ENCODE data around the gene IDNK. TPM values are rescaled to one million over a fixed set of nuclear protein-coding genes. Genes with fewer than 3 reads are reported as not detected.

The IDNK gene
- total RNA-seq, 1 donor from 2014 or later, result 2.8 TPM

DNA sequence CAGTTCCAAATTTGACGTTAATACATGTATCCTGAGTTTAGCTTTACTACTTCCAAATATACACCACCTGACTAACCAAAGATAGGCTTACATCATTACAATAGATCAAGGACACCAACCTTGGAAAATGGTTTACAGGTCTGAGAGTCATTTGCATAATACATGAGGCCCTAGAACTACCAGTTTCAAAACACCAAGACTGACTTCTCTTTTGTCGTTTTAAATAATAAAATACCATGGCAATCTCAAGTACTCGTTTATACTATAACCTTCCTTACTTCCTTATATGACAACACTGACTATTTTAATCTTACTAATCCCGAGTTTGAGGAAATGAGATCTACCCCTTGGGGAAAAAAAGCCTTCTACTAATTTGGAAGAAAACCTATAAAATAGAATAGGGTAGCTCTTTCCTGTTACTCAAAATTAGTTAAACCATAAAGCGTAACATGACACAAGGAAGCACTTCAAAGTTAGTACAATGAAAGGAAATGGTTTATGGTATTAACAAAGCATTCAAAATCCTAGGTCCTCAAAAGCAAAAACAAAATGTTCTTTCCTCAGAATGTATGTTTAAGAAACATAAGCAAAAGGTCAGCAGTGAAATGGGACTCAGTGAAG is 42.7 kb downstream of the IDNK start:
- Mint-ChIP-seq H3K27ac (ENCODE audit: unreplicated experiment) (no peak overlapping the region), H3K4me3 (ENCODE audit: unreplicated experiment) (no peak overlapping the region)

DNA sequence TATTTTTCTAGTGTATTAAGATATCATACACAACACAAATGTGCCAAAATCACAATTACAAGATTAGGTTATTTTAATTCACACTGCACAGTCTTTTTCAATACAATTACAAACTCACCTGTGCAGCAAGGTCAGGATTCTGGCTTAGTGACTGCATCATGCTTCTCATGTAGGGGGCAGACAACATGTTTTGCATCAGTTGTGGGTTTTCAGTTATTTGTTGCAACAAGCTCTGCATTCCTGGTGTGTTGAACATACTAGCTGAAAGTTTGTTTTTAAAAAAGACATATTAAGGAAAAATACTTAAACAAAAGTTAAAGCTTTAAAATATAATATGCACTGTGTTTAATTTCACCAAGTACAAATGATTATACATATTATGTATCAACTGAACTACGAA is 46.1 kb downstream of the IDNK start:
- TF ChIP-seq, protein P1, sequence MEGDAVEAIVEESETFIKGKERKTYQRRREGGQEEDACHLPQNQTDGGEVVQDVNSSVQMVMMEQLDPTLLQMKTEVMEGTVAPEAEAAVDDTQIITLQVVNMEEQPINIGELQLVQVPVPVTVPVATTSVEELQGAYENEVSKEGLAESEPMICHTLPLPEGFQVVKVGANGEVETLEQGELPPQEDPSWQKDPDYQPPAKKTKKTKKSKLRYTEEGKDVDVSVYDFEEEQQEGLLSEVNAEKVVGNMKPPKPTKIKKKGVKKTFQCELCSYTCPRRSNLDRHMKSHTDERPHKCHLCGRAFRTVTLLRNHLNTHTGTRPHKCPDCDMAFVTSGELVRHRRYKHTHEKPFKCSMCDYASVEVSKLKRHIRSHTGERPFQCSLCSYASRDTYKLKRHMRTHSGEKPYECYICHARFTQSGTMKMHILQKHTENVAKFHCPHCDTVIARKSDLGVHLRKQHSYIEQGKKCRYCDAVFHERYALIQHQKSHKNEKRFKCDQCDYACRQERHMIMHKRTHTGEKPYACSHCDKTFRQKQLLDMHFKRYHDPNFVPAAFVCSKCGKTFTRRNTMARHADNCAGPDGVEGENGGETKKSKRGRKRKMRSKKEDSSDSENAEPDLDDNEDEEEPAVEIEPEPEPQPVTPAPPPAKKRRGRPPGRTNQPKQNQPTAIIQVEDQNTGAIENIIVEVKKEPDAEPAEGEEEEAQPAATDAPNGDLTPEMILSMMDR (IDR thresholded peaks at IDR 0.05; ENCODE audit: partially characterized antibody, unreplicated experiment), result no peak
- Mint-ChIP-seq H3K27me3 (ENCODE audit: unreplicated experiment) (no peaks in the 10 kb centered on the region), H3K4me1 (ENCODE audit: low read depth, unreplicated experiment) (no peaks in the 10 kb centered on the region), H3K9me3 (ENCODE audit: unreplicated experiment) (peaks cover 4% of the 10 kb centered on the region), H3K27ac (ENCODE audit: unreplicated experiment) (no peak overlapping the region), H3K36me3 (ENCODE audit: unreplicated experiment) (no peaks in the 10 kb centered on the region), H3K4me3 (ENCODE audit: unreplicated experiment) (no peak overlapping the region)
- DNase-seq, result no peak

More for the DNA sequence above, 42.7 kb downstream of the IDNK start:
- Mint-ChIP-seq H3K36me3 (ENCODE audit: unreplicated experiment) (no peaks in the 10 kb centered on the region), H3K27me3 (ENCODE audit: unreplicated experiment) (no peaks in the 10 kb centered on the region), H3K4me1 (ENCODE audit: low read depth, unreplicated experiment) (no peaks in the 10 kb centered on the region), H3K9me3 (ENCODE audit: unreplicated experiment) (peaks cover 4% of the 10 kb centered on the region)
- no peak for DNase-seq
- TF ChIP-seq, protein P1 (IDR thresholded peaks at IDR 0.05; ENCODE audit: partially characterized antibody, unreplicated experiment), result no peak

DNA sequence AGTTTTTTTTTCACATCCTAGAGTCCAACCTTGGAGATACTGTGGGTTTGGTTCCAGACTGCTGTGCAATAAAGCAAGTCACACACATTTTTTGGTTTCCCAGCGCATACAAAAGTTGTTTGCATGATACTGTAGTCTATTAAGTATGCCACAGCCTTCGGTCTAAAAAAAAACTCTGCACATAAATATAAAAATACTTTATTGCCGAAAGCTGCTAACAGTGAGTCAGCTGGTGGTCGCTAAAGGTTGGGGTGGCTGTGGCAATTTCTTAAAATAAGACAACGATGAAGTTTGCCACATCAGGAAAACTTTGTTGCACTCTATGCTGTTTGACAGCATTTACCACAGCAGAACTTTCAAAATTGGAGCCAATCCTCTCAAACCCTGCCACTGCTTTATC is 47.4 kb downstream of the IDNK start:
- Mint-ChIP-seq H3K27ac (ENCODE audit: unreplicated experiment) (no peak overlapping the region), H3K9me3 (ENCODE audit: unreplicated experiment) (peaks cover 4% of the 10 kb centered on the region), H3K4me3 (ENCODE audit: unreplicated experiment) (no peak overlapping the region), H3K4me1 (ENCODE audit: low read depth, unreplicated experiment) (no peaks in the 10 kb centered on the region), H3K27me3 (ENCODE audit: unreplicated experiment) (peaks cover 2% of the 10 kb centered on the region), H3K36me3 (ENCODE audit: unreplicated experiment) (no peaks in the 10 kb centered on the region)
- TF ChIP-seq, protein P1 (IDR thresholded peaks at IDR 0.05; ENCODE audit: partially characterized antibody, unreplicated experiment), result no peak
- DNase-seq, result no peak

DNA sequence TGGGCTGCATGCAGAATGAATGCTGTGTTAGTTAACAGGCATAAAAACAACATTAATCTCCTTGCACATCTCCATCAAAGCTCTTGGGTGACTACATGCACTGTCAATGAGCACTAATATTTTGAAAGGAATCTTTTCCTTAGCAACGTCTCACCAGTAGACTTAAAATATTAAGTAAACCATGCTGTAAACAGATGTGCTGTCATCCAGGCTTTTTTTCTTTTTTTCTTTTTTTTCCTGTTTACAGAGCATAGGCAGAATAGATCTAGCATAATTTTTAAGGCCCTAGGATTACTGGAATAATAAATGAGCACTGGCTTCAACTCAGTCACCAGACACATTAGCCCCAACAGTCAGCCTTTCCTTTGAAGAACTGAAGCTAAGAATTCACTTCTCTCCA is 48.5 kb downstream of the IDNK start:
- TF ChIP-seq, protein P1 (IDR thresholded peaks at IDR 0.05; ENCODE audit: partially characterized antibody, unreplicated experiment), result no peak
- H3K36me3 Mint-ChIP-seq (ENCODE audit: unreplicated experiment), result no peaks in the 10 kb centered on the region
- H3K9me3 Mint-ChIP-seq (ENCODE audit: unreplicated experiment), result peaks cover 4% of the 10 kb centered on the region

DNA sequence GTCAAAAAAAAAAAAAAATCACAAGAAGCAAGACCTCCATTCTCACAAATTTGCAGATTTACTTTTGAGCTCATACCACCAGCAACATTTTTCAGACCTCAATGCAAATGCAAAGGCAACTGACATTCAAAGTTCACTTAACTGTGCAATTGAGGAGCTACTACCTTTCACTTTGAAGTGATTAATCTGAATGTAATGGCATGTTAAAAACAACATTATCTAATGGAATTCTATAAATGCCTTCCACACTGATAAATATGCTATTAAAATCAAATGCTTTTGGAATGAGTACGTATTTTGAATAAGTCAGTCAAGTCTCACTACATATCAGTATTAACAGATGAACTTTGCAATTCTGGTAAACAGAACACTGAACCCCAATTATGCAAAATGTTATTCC is 52.5 kb downstream of the IDNK start:
- no peak overlapping the region for H3K27ac Mint-ChIP-seq (ENCODE audit: unreplicated experiment)
- peaks cover 2% of the 10 kb centered on the region for H3K27me3 Mint-ChIP-seq (ENCODE audit: unreplicated experiment)
- H3K4me3 Mint-ChIP-seq (ENCODE audit: unreplicated experiment), result no peak overlapping the region
- DNase-seq, result no peak
- H3K36me3 Mint-ChIP-seq (ENCODE audit: unreplicated experiment), result no peaks in the 10 kb centered on the region
- no peaks in the 10 kb centered on the region for H3K4me1 Mint-ChIP-seq (ENCODE audit: low read depth, unreplicated experiment)
- TF ChIP-seq, protein P1 (IDR thresholded peaks at IDR 0.05; ENCODE audit: partially characterized antibody, unreplicated experiment), result no peak
- no peaks in the 10 kb centered on the region for H3K9me3 Mint-ChIP-seq (ENCODE audit: unreplicated experiment)

More for the DNA sequence above, 48.5 kb downstream of the IDNK start:
- Mint-ChIP-seq H3K4me1 (ENCODE audit: low read depth, unreplicated experiment) (no peaks in the 10 kb centered on the region), H3K27ac (ENCODE audit: unreplicated experiment) (no peak overlapping the region), H3K4me3 (ENCODE audit: unreplicated experiment) (no peak overlapping the region), H3K27me3 (ENCODE audit: unreplicated experiment) (peaks cover 2% of the 10 kb centered on the region)
- DNase-seq, result no peak

All from glutamatergic neuron (in vitro differentiated cells).